ENCODE results near the gene RABGEF1.

RABGEF1 gene

DNA sequence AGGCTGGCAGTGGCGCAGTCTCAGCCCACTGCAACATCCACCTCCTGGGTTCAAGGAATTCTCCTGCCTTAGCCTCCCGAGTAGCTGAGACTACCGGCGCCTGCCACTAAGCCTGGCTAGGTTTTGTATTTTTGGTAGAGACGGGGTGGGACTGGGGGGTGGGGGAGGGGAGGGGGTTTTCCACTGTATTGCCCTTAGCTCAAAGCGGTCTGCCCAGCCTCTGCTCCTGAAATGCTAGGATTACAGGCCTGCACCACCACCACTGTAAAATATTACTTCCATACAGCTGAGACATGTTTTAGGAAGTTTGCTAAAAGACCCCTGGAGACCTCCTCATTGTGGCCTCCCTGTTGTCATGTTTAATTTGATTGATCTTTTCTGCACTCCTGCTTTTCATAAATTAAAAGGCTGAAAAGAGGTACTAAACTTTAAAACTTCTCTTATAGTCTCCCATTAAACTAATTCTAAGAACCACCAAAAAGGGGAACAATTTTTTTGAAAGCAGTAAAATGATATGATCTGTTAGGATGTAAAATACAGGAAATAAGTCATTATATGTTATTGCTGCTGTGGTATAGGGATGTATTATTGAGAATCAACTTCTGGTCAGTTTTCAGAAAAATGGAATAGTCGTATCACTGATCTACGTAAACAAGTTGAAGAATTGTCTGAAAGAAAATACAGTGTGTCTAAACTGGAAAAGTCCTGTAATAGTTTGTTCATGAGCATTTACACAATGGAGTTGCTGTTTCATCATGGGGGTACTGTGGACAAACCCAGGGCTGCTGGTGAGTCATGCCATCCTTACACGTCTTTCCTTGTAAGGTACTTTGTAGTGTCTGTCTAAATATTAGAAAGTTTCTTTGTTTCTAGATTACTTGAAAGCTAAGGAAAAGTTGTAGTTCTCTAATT is 107.6 kb downstream of the RABGEF1 start:
- DNase-seq (ENCODE audit: low read depth, low spot score), result no peak

DNA sequence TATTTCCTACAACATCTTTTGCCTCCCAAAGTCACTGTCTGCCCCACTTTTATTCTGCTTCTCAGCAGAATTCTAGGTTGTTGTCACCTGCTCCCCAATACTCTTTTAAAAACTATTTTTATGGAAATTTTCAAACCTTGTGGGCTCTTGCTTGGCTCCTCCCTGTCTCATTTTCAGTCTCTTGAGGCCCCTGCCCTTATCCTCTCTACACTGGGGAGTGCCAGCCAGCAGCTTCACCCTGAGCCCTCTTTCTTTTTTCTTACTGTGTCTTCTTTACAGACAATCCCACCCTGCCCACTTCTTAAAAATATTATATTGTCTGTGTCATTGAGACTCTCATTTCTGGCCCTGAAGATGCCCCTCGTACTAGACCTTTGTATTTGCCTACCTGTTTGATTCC is 118.8 kb downstream of the RABGEF1 start:
- no peak for DNase-seq (ENCODE audit: low read depth, low spot score)

DNA sequence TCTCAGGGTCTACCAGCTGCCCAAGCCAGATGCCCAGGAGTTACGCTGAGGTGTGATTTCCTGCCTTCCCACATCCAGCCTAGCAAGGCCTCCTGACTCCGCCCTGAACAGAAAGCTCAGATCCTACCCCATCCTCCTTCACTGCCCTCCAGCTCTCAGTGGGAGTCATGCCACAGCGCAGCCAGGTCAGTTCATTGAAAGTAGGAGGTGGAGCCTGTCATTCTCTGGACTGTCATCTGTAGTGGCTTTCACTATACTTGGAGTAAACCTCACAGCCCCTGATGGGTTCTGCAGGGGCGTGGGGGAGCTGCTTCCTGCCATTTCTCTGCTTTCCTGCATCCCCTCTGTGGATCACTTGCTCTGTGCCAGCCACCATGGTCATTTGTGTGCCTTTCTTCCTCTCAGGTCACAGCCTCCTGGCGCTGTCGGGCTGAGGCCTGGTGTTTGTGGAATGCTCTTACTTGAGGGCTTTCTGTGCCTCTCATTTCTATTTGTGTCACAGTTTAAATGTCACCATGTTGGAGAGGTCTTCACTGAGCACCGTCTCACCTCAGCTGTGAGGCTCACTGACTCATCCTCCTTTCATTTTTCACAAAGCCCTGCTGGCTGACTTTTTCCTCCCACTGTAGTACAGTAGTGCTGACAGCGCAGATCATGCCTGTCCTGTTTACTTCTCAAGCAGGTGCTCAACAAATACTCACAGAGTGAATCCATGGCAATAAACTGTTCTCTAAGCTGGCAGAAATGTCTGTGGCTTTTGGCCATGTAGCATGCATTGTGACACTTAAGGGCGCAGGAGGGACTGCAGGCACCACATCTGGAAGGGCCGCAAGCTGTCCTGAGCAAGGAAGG is 119.5 kb downstream of the RABGEF1 start:
- DNase-seq (ENCODE audit: low read depth, low spot score), result no peak

DNA sequence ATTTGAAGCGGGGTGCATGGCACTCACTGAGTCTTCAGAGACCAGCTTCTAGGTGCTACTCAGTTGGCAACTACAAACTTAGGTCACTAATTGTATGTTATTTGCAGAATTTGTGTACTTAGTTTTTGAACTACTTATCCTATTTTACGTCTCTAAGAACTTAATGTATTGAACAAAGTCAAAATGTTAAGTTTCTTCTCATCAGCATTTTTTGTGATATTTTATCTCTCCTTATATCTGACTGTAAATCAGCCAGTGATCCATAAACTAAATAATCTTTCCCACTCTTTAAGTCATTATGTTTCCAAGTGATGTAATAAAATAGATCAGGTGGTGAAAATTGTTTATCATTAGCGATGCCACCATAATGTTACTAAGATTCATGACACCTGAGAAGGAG is 120.2 kb downstream of the RABGEF1 start:
- DNase-seq (ENCODE audit: low read depth, low spot score), result no peak
